GM19023 (cell line): ENCODE data around the gene ADAMTS3.

Source experiments
- ATAC-seq: cut with Tn5 transposase; IDR thresholded peaks from one replicate; pipeline ENCODE4 v1.9.1; 2021; ENCODE audit warnings: mild to moderate bottlenecking, moderate library complexity; ENCODE audit not compliant: unreplicated experiment

Gene ADAMTS3

DNA sequence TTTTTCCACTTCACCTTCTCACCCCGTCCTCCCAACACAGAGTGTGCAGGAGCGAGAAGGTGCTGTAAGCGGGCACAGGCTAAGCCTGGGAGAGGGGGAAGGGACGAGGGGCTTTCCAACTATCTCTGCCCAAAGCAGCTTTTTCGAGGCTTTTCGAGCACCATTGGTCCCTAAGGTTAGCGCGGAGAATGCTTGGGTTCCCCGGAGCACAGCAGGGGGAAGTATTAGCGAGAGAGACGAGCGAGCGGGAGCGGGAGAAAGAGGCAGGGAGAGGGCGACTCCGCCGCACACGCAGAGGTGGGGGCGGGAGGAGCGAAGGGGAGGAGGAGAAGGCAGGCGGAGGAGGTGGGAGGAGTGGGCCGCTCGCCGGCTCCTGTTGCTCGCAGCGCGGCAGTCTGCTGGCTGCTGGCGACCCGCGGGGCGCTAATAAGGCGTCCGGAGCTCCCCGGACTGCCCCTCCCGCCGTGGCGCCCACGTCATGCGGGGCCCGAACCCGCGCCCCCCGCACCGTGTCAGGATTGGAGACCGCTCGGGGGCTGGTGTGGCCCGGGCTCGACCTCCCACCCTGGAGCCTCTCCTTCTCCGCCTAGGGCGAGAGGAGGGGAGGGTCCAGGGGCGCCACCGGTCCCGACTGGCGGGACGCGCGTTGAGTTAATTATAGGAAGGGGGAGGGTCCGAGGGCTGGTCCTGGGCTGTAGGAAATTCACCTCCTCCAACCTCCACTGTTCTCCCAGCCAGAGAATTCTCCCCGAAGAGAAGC lies at the start of gene ADAMTS3:
Gene ADAMTS3, minus strand, starts transcription at position 263 of the 760 bp plus-strand sequence. CDS start 459 bp downstream, outside the sequence.
- ATAC-seq: no peak

DNA sequence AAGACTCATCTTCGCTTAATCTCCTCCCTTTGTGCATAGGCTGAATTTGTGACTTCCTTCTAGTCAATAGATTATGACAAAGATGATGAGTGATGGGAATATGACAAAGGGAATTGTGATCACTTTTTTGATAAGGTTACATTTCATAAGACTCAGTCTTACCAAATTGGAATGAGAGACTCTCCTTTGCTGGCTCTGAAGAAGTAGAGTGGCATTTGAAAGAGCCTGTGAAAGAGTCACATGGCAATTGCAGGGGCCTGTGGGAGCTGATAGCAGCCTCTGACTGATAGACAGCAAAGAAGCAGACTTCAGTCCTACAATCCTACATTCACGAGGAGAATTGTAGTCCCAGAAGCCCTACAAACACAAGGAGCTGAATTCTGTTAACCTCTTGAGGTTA lies 44.9 kb upstream of the ADAMTS3 start:
- no peak for ATAC-seq

- no peak for ATAC-seq
Observed at GRCh38 chr4:72606751-72607150, 37.7 kb upstream of the ADAMTS3 start.

- no peak for ATAC-seq
Observed at GRCh38 chr4:72604324-72604723, 35.3 kb upstream of the ADAMTS3 start.

DNA sequence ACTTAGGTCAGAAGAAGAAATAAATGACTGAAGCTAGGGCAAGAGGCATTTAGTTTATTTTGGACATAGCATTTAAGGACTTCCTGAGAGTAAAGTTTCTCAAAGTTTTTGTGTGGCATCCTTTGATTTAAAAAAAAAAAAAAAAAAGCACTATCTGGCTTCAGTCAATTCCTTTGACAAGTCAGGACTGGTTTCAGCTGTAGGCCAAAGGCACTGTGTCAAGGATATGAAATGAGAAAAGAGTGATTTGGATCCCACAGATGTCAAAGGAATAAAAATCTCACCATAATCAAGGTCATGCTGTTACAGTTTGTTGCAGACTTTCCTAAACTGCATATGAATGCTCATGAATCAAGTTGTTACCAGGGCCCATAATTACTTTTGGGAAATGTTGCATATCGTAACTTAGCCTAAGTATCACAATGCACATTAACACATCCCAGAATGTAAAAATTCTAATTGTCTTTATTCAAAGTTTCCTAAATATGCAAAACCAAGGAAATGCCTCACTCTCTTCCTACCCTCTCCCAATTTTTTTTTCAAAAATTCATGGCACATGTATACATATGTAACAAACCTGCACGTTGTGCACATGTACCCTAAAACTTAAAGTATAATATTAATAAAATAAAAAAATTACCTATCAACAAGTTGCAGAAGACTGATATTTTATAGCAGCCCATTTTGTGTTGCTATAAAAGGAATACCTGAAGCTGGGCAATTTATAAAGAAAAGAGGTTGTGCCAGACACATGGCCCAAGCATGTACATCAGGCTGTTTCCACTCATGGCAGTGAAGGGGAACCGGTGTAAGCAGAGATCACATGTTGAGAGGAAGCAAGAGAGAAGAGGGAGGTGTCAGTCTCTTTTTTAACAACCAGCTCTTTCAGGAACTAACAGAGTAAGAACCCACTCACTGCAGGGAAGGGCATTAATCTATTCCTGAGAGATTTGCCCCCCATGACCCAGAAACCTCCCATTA lies 33.7 kb upstream of the ADAMTS3 start:
- no peak for ATAC-seq

- ATAC-seq: no peak
Observed at GRCh38 chr4:72591547-72592454, 22.8 kb upstream of the ADAMTS3 start.

DNA sequence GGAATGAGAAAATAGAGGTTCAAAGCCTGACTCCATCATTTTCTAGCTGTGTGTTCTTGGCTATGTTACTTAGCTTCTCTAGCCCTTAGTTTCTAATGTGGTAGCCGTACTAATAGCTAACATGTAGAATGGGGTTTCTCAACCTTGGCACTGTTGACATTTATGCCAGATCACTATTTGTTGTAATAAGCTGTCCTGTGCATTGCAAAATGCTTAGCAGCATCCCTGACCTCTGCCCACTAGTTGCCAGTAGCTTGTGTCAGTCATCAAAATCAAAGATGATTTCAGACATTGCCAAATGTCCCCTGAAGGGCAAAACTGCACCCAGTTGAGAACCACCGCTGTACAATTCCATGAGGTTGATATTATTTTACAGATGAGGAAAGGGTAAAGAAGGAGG lies 18.3 kb upstream of the ADAMTS3 start:
- no peak for ATAC-seq

DNA sequence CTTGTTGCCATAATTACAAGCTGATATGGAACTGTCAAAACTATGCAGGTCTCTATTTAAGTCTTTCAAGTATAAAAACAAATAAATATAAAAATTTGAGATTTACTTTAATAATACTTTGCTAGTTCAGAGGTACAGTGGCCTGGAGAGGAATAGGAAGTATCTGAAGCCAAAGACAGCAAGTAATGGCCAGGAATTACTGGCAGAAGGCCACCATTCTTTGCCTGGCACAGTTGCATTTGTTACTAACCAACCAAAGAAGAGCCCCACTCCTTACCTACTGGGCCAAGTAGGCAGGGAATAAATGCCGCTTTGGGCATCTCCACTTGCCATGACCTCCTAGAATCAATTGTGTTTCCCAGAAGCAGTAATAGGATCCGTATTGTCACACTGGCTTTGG lies 13.8 kb upstream of the ADAMTS3 start:
- ATAC-seq: no peak

DNA sequence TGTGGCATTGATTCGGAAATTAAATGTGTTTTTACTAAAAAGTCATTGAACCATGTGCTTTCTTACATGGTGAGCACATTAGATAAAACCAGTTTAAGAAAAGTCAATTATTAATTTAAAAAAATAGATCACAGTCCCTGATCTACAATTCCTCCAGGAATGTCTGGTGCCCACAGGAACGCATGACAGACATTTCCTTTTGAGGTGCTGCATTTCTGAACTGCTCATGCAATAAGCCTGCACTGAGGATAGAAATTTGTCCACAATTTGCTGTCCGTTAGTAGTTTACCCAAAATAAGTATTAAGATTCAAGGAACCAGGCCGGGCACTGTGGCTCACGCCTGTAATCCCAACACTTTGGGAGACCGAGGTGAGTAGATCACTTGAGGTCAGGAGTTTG lies 8.2 kb upstream of the ADAMTS3 start:
- ATAC-seq: no peak

- no peak for ATAC-seq
Observed at GRCh38 chr4:72571337-72571736, 2.3 kb upstream of the ADAMTS3 start.

GRCh38 chr4:72569719-72570235 lies 756 bp upstream of the ADAMTS3 start:
- no peak for ATAC-seq

GRCh38 chr4:72567821-72568675 lies 973 bp downstream of the ADAMTS3 start:
- peak; percentile 32 for ATAC-seq

GRCh38 chr4:72567036-72567435 lies 2.0 kb downstream of the ADAMTS3 start:
- no peak for ATAC-seq

GRCh38 chr4:72566464-72566972 lies 2.5 kb downstream of the ADAMTS3 start:
- no peak for ATAC-seq

- no peak for ATAC-seq
Observed at GRCh38 chr4:72564789-72565188, 4.2 kb downstream of the ADAMTS3 start.

DNA sequence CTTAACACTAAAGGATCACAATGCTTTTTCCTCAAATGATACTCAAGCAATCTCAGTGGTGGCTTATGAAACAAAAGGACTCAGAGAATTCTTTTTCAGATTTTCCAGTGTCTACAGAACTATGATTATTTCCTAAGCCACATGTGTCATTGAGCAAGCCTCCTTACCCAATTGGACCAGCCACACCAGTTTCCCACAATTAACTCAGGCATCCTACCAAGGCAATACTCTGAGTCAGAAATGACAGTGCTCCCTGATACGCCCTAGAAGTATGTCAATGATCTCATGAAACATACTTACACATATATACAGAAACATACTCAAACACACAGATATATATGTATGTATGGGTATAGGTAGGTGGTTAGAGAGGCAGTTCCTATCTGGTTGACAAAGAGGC lies 4.8 kb downstream of the ADAMTS3 start:
- no peak for ATAC-seq

DNA sequence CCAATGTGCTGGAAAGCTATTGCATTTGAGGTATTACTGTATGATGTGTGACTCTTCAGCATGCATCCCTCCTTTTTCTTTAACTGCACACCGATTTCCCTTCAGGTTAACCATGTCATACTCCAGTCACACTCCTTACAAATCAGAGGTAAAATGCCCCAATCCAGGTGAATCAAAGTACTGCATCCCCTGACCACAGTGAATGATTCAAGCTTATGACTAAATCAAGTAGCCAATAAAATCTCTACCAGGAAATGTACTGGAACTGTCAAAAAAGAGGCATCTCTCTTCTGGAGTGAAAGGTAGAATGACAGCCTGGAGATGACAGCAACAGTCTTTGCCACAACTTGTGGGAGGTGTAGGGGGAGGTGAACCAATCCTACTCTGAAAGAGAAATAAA lies 10.4 kb downstream of the ADAMTS3 start:
- ATAC-seq: no peak

DNA sequence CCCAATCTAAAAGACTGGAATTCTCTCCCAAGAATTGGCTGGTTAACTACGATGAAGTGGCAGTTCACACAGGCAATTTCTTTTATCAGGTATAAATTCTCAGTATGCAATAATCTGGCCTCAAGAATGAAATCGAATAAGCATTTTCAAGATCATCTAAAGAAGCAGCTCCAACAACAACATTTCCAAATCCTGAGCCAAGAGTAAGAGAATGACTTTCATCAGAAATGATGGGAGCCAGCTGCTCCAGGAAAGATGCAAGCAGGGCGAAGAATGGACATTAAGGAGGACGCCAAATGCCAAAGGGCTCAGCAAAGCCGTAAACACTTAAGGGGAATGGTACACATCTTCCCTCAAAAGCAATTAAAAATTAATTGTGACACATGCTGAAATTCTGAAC lies 12.0 kb downstream of the ADAMTS3 start:
- no peak for ATAC-seq

DNA sequence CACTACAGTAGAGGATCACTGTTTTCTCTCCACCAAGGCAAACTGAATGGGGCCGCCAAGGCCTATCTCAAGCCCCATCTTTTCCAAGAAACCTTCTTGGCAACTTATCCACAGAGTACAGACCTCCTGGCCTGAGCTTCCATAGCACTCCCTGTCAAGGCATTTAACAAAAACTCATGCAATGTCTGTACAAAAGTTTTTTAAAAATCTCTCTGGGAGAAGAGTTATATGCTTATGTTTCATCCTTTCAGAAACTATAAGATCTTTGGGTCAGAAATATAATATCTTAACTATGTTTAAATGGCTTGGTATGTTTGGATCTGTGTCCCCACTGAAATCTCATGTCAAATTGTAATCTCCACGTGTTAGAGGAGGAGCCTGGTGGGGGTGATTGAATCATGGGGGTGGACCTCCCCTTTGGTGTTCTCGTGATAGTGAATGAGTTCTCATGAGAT lies 13.6 kb downstream of the ADAMTS3 start:
- no peak for ATAC-seq
